Breast epithelium (tissue), 4 donors: ENCODE data around the gene SPINK8. TPM values are rescaled to one million over a fixed set of nuclear protein-coding genes. Genes with fewer than 3 reads are reported as not detected.
"Not testable (repeated sequence)": the region's sequence is repeated elsewhere in the genome, so short reads cannot be mapped to it uniquely, and the experiment has no call there.

Experiments
- DNase-seq, 2 donors: peaks; one replicate each; pipeline ENCODE4 v3.0.0-alpha.2; 2019; ENCODE audit warnings: low spot score in 2 of 2
- H3K27ac ChIP-seq, 2 donors: fragments of 200-600 bp; sonication (generic) in 1 of 2; one replicate each; pipeline ENCODE4 v1.5.1; 2016 to 2019; ENCODE audit warnings: mild to moderate bottlenecking in 1 of 2
- H3K27me3 ChIP-seq, 2 donors: fragments of 200-600 bp; sonication (generic) in 1 of 2; one replicate each; pipeline versions ENCODE4 v1.5.1 to v1.6.0; 2017 to 2019; ENCODE audit warnings: control low read depth in 1 of 2, mild to moderate bottlenecking in 1 of 2
- H3K36me3 ChIP-seq: fragments of 200-600 bp; one replicate; pipeline ENCODE4 v1.5.1; 2019
- H3K4me1 ChIP-seq, 2 donors: fragments of 200-600 bp; sonication (generic); one replicate each; pipeline ENCODE4 v1.5.1; 2016 to 2019; ENCODE audit warnings: control low read depth in 1 of 2
- H3K4me3 ChIP-seq, 3 donors: fragments of 200-600 bp; sonication (generic); 1 replicate in 2 of 3; 2 replicates in 1 of 3; pipeline ENCODE4 v1.5.1; 2016 to 2019; ENCODE audit warnings: mild to moderate bottlenecking in 3 of 3, moderate library complexity in 2 of 3
- H3K9me3 ChIP-seq, 2 donors: fragments of 200-600 bp; sonication (generic) in 1 of 2; one replicate each; pipeline ENCODE4 v1.5.1; 2016 to 2019; ENCODE audit warnings: control low read depth in 1 of 2
- POLR2A ChIP-seq: fragments of 450-650 bp; IDR thresholded peaks from one replicate; pipeline ENCODE4 v1.6.1; 2016; ENCODE audit warnings: antibody characterized with exemption, mild to moderate bottlenecking, moderate library complexity
- POLR2AphosphoS5 ChIP-seq, 3 donors: sonication (generic); formaldehyde crosslinking; IDR thresholded peaks; one replicate each; pipeline ENCODE4 v1.6.1; 2017; ENCODE audit warnings: antibody characterized with exemption in 3 of 3
- intact Hi-C: fragments of 100-400 bp; cut with DNase I; formaldehyde crosslinking; loops from one replicate; pipeline ENCODE4 v1.15.1; 2023; ENCODE audit warnings: low total_unique reads
- total RNA-seq, 3 donors: library from RNA; depleted of rRNA; stranded (reverse); fragments of >200 nt; gene quantifications; one replicate each; pipeline ENCODE4 v1.1.0, GENCODE V29; 2016
- TF ChIP-seq, protein P1 (sequence below), 3 donors: fragments of 450-650 bp; IDR thresholded peaks; one replicate each; pipeline ENCODE4 v1.5.1; 2016 to 2017; ENCODE audit warnings: antibody characterized with exemption in 3 of 3, mild to moderate bottlenecking in 3 of 3, moderate library complexity in 3 of 3

SPINK8 gene
- total RNA-seq = not detected

DNA sequence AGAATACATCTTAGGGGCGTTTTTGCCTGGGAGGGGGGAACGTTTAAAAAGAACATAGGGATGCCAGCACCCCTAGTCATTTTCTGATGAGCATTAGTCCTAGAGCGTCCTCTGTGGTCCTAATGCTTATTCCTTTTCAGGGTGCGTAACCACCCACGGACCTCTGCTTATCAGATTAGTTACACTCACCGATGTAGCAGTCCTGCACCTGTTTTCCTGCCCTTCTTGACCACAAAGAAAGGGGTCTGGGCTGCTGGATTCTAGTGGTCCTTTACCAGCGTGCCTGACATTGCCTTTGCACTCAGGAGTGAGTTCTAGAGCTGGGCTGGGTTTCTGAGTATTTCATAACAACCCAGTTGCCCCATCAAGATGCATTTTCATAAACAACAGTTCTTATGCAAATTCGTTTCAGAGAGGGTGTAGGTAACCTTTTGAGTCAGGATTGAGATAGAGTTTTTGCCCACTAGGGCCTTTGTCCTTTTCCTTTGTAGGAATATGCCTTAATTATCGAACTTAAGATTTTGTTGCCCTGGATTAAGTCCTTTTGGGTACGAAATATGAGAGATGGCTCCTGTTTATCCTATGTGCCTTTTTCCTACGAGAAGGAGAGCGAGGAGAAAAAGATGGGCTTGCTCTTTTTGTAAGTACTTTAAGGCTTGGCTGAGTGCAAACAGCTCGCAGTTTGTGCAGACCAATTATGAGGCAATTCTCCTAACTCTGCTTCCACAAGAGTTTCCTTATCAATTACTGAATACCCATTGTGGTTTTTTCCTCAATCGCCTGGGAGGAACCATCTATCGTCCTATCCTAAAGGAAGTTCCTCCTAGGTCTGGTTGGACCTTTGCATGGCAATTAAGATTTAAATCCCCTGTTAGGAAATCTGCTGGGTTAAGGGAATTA lies at the start of gene SPINK8:
Gene SPINK8, minus strand, starts transcription at position 316 of the 900 bp plus-strand sequence. CDS start 5,320 bp downstream, outside the sequence.
- DNase-seq, H3K4me1 ChIP-seq, intact Hi-C loops, H3K9me3 ChIP-seq, H3K27me3 ChIP-seq, H3K36me3 ChIP-seq, H3K4me3 ChIP-seq: not testable (repeated sequence)
- peak within 1 kb of the TSS in 1 of 2 donors; percentile 4 for H3K27ac ChIP-seq

DNA sequence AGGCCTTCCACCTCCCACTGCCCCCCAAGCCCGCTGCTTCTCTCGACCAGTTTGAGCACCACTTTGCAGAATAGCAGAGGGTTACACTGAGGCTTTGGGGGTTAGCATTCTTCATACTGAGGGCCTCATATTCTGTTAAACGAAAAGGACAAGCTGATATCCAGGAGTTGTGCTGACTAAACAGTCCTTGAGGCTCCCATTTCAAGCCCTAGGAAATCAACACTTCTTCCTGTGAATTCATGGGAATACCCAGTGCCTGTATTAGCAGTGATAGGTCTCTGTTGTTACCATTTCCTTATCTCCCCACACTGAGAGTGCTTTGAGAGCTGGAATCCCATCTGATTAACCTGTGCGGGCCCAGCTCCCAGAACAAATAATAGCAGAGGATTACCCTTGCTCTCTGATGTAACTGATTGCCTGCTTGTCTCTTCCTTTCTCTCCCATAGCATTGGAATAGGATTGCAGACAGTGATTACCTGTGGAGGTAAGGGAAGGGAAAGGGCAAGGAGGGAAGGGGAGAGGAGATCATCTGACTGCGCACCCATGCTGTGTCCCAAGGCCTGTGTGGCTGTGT lies 39.5 kb upstream of the SPINK8 start:
- no peak for DNase-seq
- Histone ChIP-seq H3K27ac (no peak overlapping the region), H3K36me3 (no peaks in the 10 kb centered on the region), H3K4me3 (no peak overlapping the region), H3K4me1 (no peaks in the 10 kb centered on the region), H3K9me3 (no peaks in the 10 kb centered on the region), H3K27me3 (no peaks in the 10 kb centered on the region)
- intact Hi-C loops = no loop called here
- TF ChIP-seq, protein P1, sequence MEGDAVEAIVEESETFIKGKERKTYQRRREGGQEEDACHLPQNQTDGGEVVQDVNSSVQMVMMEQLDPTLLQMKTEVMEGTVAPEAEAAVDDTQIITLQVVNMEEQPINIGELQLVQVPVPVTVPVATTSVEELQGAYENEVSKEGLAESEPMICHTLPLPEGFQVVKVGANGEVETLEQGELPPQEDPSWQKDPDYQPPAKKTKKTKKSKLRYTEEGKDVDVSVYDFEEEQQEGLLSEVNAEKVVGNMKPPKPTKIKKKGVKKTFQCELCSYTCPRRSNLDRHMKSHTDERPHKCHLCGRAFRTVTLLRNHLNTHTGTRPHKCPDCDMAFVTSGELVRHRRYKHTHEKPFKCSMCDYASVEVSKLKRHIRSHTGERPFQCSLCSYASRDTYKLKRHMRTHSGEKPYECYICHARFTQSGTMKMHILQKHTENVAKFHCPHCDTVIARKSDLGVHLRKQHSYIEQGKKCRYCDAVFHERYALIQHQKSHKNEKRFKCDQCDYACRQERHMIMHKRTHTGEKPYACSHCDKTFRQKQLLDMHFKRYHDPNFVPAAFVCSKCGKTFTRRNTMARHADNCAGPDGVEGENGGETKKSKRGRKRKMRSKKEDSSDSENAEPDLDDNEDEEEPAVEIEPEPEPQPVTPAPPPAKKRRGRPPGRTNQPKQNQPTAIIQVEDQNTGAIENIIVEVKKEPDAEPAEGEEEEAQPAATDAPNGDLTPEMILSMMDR (IDR thresholded peaks at IDR 0.05) = no peak
- TF ChIP-seq POLR2A (no peak), POLR2AphosphoS5 (IDR thresholded peaks at IDR 0.05) (no peak)

DNA sequence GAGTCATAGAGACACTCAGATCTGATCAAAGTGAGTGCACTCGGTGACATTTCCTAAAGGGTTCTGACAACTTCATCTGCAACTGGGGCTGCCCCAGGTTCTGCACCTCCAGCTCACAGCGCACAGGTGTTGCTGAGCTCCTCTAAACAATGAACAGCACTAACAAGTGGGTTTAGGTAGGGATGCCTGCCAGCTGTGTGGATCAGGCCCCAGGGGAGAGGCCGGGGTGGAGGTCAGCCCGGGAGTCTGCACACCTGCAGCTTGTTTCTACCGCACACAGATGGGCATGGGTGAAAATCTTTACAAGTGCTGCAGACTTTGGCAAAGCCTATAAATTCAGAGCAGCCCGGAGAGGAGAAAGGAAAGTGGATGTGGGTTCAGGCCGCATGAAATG lies 38.9 kb upstream of the SPINK8 start:
- H3K27ac ChIP-seq = no peak overlapping the region
- H3K36me3 ChIP-seq = no peaks in the 10 kb centered on the region
- no peaks in the 10 kb centered on the region for H3K27me3 ChIP-seq
- intact Hi-C loops = no loop called here
- DNase-seq = no peak
- no peaks in the 10 kb centered on the region for H3K4me1 ChIP-seq
- no peaks in the 10 kb centered on the region for H3K9me3 ChIP-seq
- no peak overlapping the region for H3K4me3 ChIP-seq
- no peak for TF ChIP-seq POLR2AphosphoS5 (IDR thresholded peaks at IDR 0.05)

DNA sequence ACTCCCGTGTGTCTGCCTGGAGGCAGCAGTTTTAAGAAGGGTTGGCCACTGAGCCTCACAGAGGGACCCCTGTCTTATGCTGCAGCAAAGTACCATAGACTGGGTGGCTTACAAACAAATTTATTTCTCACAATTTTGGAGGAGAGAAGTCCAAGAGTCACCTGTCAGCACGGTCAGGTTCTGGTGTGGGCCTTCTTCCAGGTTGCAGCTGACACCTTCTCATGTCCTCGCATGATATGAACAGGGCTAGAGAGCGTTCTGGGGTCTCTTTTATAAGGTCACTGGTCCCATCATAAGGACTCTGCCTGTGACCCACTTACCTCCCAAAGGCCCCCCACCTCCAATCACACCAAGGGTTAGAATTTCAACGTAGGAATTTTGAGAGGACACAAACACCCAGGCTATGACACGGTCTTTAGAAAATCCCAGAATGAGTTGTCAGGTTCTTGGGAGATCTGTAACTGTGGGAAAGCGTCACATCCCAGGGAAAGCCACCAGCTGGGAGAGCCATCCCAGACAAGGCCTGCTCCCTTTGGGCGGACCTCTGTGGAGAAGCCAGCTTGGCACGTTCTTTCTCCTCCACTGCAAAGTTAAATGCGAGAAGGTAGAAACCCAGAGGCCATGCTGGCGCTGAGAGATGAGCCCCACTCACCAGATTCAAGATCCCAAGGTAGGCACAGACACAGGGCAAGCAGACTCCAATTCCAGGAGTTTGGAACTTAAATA lies 38.4 kb upstream of the SPINK8 start, which contains the start of gene FBXW12:
Gene FBXW12, plus strand, starts transcription at position 569 of the 726 bp plus-strand sequence. CDS start 549 bp downstream, outside the sequence.
- intact Hi-C loops = no loop called here
- Histone ChIP-seq H3K27ac (no peak within 1 kb of the TSS), H3K9me3 (no peaks in the 10 kb centered on the region), H3K4me1 (no peaks in the 10 kb centered on the region), H3K4me3 (no peak within 1 kb of the TSS), H3K36me3 (no peaks in the 10 kb centered on the region), H3K27me3 (no peaks in the 10 kb centered on the region)
- DNase-seq = no peak
- TF ChIP-seq, protein P1 (IDR thresholded peaks at IDR 0.05) = no peak
- no peak for TF ChIP-seq POLR2A
- no peak for TF ChIP-seq POLR2AphosphoS5 (IDR thresholded peaks at IDR 0.05)

DNA sequence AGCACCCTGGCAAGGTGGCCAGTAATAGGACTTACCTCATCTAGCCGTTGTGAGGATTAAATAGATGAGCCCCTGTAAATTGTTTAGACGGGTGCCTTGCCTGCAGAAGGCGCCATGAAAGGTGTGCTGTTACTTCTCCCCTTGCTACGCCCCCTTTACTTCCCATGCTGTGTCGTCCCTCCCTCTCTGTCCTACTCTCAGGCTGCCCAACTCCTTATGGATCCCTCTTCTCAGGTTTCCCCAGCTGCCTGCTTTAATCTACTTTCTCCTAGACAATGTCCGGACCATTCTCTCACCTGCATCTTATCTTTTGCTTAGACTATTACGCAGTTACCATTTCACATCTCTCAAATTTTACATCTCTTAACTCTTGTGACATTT lies 36.9 kb upstream of the SPINK8 start:
- no peaks in the 10 kb centered on the region for H3K4me1 ChIP-seq
- no peak overlapping the region for H3K4me3 ChIP-seq
- DNase-seq = no peak
- no peaks in the 10 kb centered on the region for H3K36me3 ChIP-seq
- H3K27ac ChIP-seq = no peak overlapping the region
- intact Hi-C loops = no loop called here
- no peaks in the 10 kb centered on the region for H3K9me3 ChIP-seq
- no peak for TF ChIP-seq POLR2AphosphoS5 (IDR thresholded peaks at IDR 0.05)
- TF ChIP-seq, protein P1 (IDR thresholded peaks at IDR 0.05) = no peak
- TF ChIP-seq POLR2A = no peak
- no peaks in the 10 kb centered on the region for H3K27me3 ChIP-seq
